GM18951 (cell line): Measurements from ENCODE around the gene MTO1.
"Not testable (repeated sequence)": the region's sequence is repeated elsewhere in the genome, so short reads cannot be mapped to it uniquely, and the experiment has no call there.

ENCODE experiments used
- POLR2A ChIP-seq: IDR thresholded peaks from 4 replicates; pipeline ENCODE4 v1.6.1; 2011; ENCODE audit warnings: mild to moderate bottlenecking; ENCODE audit not compliant: insufficient read length, insufficient read depth; ENCODE audit errors: extremely low read depth
- in situ Hi-C: fragments of 300-500 bp; cut with MboI; formaldehyde crosslinking; loops from one replicate; pipeline ENCODE4 v1.12.0; 2022; ENCODE audit warnings: low sequenced_read_pairs, mixed read lengths, inconsistent platforms; ENCODE audit not compliant: unreplicated experiment

MTO1 gene

GRCh38 chr6:73525546-73526330, 64.2 kb downstream of the MTO1 start:
- in situ Hi-C loops: loop anchor here (10.0 kb wide), 1 partner anchor 49 kb away; no protein-coding TSS in a partner anchor
- no peak for TF ChIP-seq POLR2A

GRCh38 chr6:73528897-73529296, 67.4 kb downstream of the MTO1 start:
- TF ChIP-seq POLR2A: no peak
- in situ Hi-C loops: loop anchor here (10.0 kb wide), 1 partner anchor 46 kb away; no protein-coding TSS in a partner anchor

- in situ Hi-C loops: no loop called here
- TF ChIP-seq POLR2A: no peak
These were observed 70.8 kb downstream of the MTO1 start for GRCh38 chr6:73532293-73532692.

GRCh38 chr6:73534628-73535027, 73.1 kb downstream of the MTO1 start:
- no peak for TF ChIP-seq POLR2A
- in situ Hi-C loops: no loop called here

- no peak for TF ChIP-seq POLR2A
- in situ Hi-C loops: no loop called here
These were observed 76.1 kb downstream of the MTO1 start for GRCh38 chr6:73537677-73538076.

- in situ Hi-C loops: no loop called here
These were observed 76.7 kb downstream of the MTO1 start for GRCh38 chr6:73538116-73538779.

GRCh38 chr6:73542481-73542880, 80.9 kb downstream of the MTO1 start:
- in situ Hi-C loops: not testable (repeated sequence)

More at GRCh38 chr6:73538116-73538779, 76.7 kb downstream of the MTO1 start:
- TF ChIP-seq POLR2A: no peak

GRCh38 chr6:73542891-73543290, 81.4 kb downstream of the MTO1 start:
- in situ Hi-C loops: no loop called here

GRCh38 chr6:73547036-73547435, 85.5 kb downstream of the MTO1 start:
- TF ChIP-seq POLR2A: no peak
- in situ Hi-C loops: no loop called here

More at GRCh38 chr6:73542891-73543290, 81.4 kb downstream of the MTO1 start:
- TF ChIP-seq POLR2A: no peak

GRCh38 chr6:73548458-73549446, 87.2 kb downstream of the MTO1 start:
- TF ChIP-seq POLR2A: no peak
- in situ Hi-C loops: no loop called here

- in situ Hi-C loops: not testable (repeated sequence)
These were observed 89.6 kb downstream of the MTO1 start for GRCh38 chr6:73551115-73551514.

GRCh38 chr6:73555380-73555949, 93.9 kb downstream of the MTO1 start:
- in situ Hi-C loops: not testable (repeated sequence)

GRCh38 chr6:73556836-73557235, 95.3 kb downstream of the MTO1 start:
- TF ChIP-seq POLR2A: no peak
- in situ Hi-C loops: no loop called here
